ENCODE results near the gene DES. TPM values are rescaled to one million over a fixed set of nuclear protein-coding genes. Genes with fewer than 3 reads are reported as not detected.

The DES gene
- total and polyA plus RNA-seq, 2 of the 13 experiments (the other 11 are each of a cell fraction or from before 2014, with no cell fraction given), result not detected

GRCh38 chr2:219386532-219387280, 31.5 kb upstream of the DES start:
- TF ChIP-seq NR0B2 (CRISPR knock-in tag; IDR thresholded peaks at IDR 0.05) (0 out of 2 replicates have a peak, but pooled peaks have one; percentile 10), IRX3 (CRISPR knock-in tag; IDR thresholded peaks at IDR 0.05; ENCODE audit: borderline replicate concordance, low read depth) (0 out of 2 replicates have a peak, but pooled peaks have one; percentile 7), ZNF441 (CRISPR knock-in tag; IDR thresholded peaks at IDR 0.05; ENCODE audit: borderline replicate concordance) (0 out of 2 replicates have a peak, but pooled peaks have one; percentile 3), TCF7L2 (IDR thresholded peaks at IDR 0.05; ENCODE audit: low read depth, low read length) (no peak), MTA1 (CRISPR knock-in tag; IDR thresholded peaks at IDR 0.05; ENCODE audit: borderline replicate concordance) (0 out of 2 replicates have a peak, but pooled peaks have one; percentile 1), CTCF (CRISPR knock-in tag; IDR thresholded peaks at IDR 0.05) (peak; percentile 8; the same call in 1 of the 2 replicates), PHF21A (CRISPR knock-in tag; IDR thresholded peaks at IDR 0.05) (no peak)
- Histone ChIP-seq H3K4me2 (ENCODE audit: low read depth, low read length) (peak overlapping the region; percentile 98), H3K4me1 (ENCODE audit: insufficient read depth, low read length) (peaks cover 30% of the 10 kb centered on the region), H3K9ac (ENCODE audit: insufficient read depth, low read depth, low read length) (peak overlapping the region; percentile 95), H2AFZ (ENCODE audit: low read length) (no peak overlapping the region), H3K4me3 (replicated peaks in 1 of 3; ENCODE audit: insufficient read depth in 1 of 3, low read depth in 2 of 3, low read length in 3 of 3) (peak overlapping the region; percentile 95 to 99 (median 95)), H3K9me3 (ENCODE audit: low read length) (no peaks in the 10 kb centered on the region), H4K20me1 (ENCODE audit: insufficient read depth, low read length) (peaks cover 7% of the 10 kb centered on the region; the same call in 1 of the 2 replicates), H3K79me2 (ENCODE audit: insufficient read depth, low read length) (peaks cover 12% of the 10 kb centered on the region), H3K27ac (ENCODE audit: extremely low read length, insufficient read depth, low read length) (peak overlapping the region; percentile 97), H3K27me3 (ENCODE audit: control insufficient read depth in 1 of 2, insufficient read depth in 2 of 2, low read length in 2 of 2) (no peaks in the 10 kb centered on the region; a peak in 1 of 5 replicates), H3K36me3 (replicated peaks in 1 of 2; ENCODE audit: control insufficient read depth in 1 of 2, insufficient read depth in 2 of 2, low read length in 2 of 2) (peaks cover 31 to 44% of the 10 kb centered on the region in 2 experiments)
- in situ Hi-C loops (cut with HindIII; ENCODE audit: extremely low pct_ligation_motif_present, low pct_unique_long_range_greater_than_20kb) (no loop called here), intact Hi-C loops (cut with micrococcal nuclease; ENCODE audit: unreplicated experiment) (loop anchor here (5.0 kb wide), 2 partner anchors 111 to 211 kb away; partner anchors contain the start of genes GMPPA and STK11IP)
- ChIA-PET POLR2A (interaction anchor here (0.6 to 2.8 kb wide), 31 partner anchors 8 to 1116 kb away, joined by 3 to 29 read pairs (median 5); partner anchors contain the start of genes AAMP, ANKZF1, ATG9A and BCS1L), CTCF (ENCODE audit: low intra/inter-chr PET ratio, low total read pairs) (no interaction called here)
- peak; percentile 26 for FAIRE-seq
- WGBS (ENCODE audit: low lambda C conversion rate), result 46% methylated on average over 19 of the region's 19 CpGs
- TSS peak; percentile 42 for BruUV-seq (replicated peaks)
- no peak for DNase-seq (ENCODE audit: low spot score)
- peak; percentile 3 for ATAC-seq

All from HepG2 (cell line).